Immature natural killer cell (primary cell): ENCODE measurements around the gene TMEM235. TPM values are rescaled to one million over a fixed set of nuclear protein-coding genes. Genes with fewer than 3 reads are reported as not detected.

ENCODE experiments used
- DNase-seq, 3 donors: peaks; one replicate each; pipeline ENCODE4 v3.0.0; 2022; ENCODE audit warnings: mixed read lengths in 1 of 3
- H3K27ac Mint-ChIP-seq, 6 donors: one replicate each; pipeline ENCODE4 v1.8.0; 2020; ENCODE audit warnings: mixed read lengths in 6 of 6, mild to moderate bottlenecking in 5 of 6, inconsistent platforms in 4 of 6, moderate library complexity in 3 of 6
- H3K27me3 Mint-ChIP-seq, 3 donors: one replicate each; pipeline ENCODE4 v1.8.0; 2020 to 2021; ENCODE audit warnings: low read depth in 3 of 3, mild to moderate bottlenecking in 3 of 3, mixed read lengths in 3 of 3, moderate library complexity in 3 of 3, inconsistent platforms in 1 of 3
- H3K36me3 Mint-ChIP-seq, 3 donors: one replicate each; pipeline ENCODE4 v1.8.0; 2020; ENCODE audit warnings: mixed read lengths in 3 of 3, inconsistent platforms in 2 of 3, mild to moderate bottlenecking in 2 of 3
- H3K4me1 Mint-ChIP-seq, 2 donors: one replicate each; pipeline ENCODE4 v1.8.0; 2020; ENCODE audit warnings: inconsistent platforms in 2 of 2, mild to moderate bottlenecking in 2 of 2, mixed read lengths in 2 of 2, moderate library complexity in 1 of 2
- H3K4me3 Mint-ChIP-seq, 5 donors: one replicate each; pipeline ENCODE4 v1.8.0; 2020; ENCODE audit warnings: mild to moderate bottlenecking in 5 of 5, mixed read lengths in 5 of 5, inconsistent platforms in 3 of 5, moderate library complexity in 3 of 5
- H3K9me3 Mint-ChIP-seq, 6 donors: one replicate each; pipeline ENCODE4 v1.8.0; 2020; ENCODE audit warnings: mild to moderate bottlenecking in 6 of 6, mixed read lengths in 6 of 6, inconsistent platforms in 4 of 6, moderate library complexity in 3 of 6
- polyA plus RNA-seq, 3 donors: library from polyadenylated mRNA; unstranded; fragments of 300-500 nt; fragmentation: Illumina TruSeq; gene quantifications; one replicate each; pipeline ENCODE4 v1.2.3, GENCODE V29; 2021

The TMEM235 gene
- polyA plus RNA-seq, 3 donors from 2014 or later = not detected

- H3K9me3 Mint-ChIP-seq = no peaks in the 10 kb centered on the region
- H3K4me3 Mint-ChIP-seq = no peak overlapping the region
- H3K36me3 Mint-ChIP-seq = no peaks in the 10 kb centered on the region
- no peak overlapping the region for H3K27ac Mint-ChIP-seq
- H3K4me1 Mint-ChIP-seq = no peaks in the 10 kb centered on the region
- peaks cover under 1 to 5% (median 4%) of the 10 kb centered on the region in 3 donors for H3K27me3 Mint-ChIP-seq
- DNase-seq = no peak
These were observed 40.2 kb downstream of the TMEM235 start for GRCh38 chr17:78271419-78272170.

- no peak overlapping the region for H3K27ac Mint-ChIP-seq
- H3K4me1 Mint-ChIP-seq = no peaks in the 10 kb centered on the region
- H3K4me3 Mint-ChIP-seq = no peak overlapping the region
- DNase-seq = no peak
- H3K36me3 Mint-ChIP-seq = no peaks in the 10 kb centered on the region
- no peaks in the 10 kb centered on the region for H3K9me3 Mint-ChIP-seq
- peaks cover 0 to 5% (median 4%) of the 10 kb centered on the region in 3 donors for H3K27me3 Mint-ChIP-seq
These were observed 40.9 kb downstream of the TMEM235 start for GRCh38 chr17:78272181-78272913.

- Mint-ChIP-seq H3K27me3 (peaks cover 0 to 5% (median 4%) of the 10 kb centered on the region in 3 donors), H3K4me3 (no peak overlapping the region), H3K27ac (no peak overlapping the region), H3K36me3 (no peaks in the 10 kb centered on the region), H3K9me3 (no peaks in the 10 kb centered on the region), H3K4me1 (no peaks in the 10 kb centered on the region)
- DNase-seq = no peak
These were observed 41.5 kb downstream of the TMEM235 start for GRCh38 chr17:78272914-78273258.

GRCh38 chr17:78273813-78274212 lies 42.4 kb downstream of the TMEM235 start:
- no peak overlapping the region for H3K4me3 Mint-ChIP-seq
- H3K36me3 Mint-ChIP-seq = no peaks in the 10 kb centered on the region
- H3K27me3 Mint-ChIP-seq = peaks cover 0 to 5% (median 4%) of the 10 kb centered on the region in 3 donors
- no peak overlapping the region for H3K27ac Mint-ChIP-seq
- no peaks in the 10 kb centered on the region for H3K4me1 Mint-ChIP-seq
- no peaks in the 10 kb centered on the region for H3K9me3 Mint-ChIP-seq
- DNase-seq = no peak

- Mint-ChIP-seq H3K4me3 (no peak overlapping the region), H3K27ac (no peak overlapping the region), H3K36me3 (no peaks in the 10 kb centered on the region), H3K27me3 (peaks cover 0 to 7% (median 5%) of the 10 kb centered on the region in 3 donors), H3K4me1 (no peaks in the 10 kb centered on the region), H3K9me3 (no peaks in the 10 kb centered on the region)
- no peak for DNase-seq
These were observed 43.9 kb downstream of the TMEM235 start for GRCh38 chr17:78275355-78275754.

- DNase-seq = no peak
- peaks cover 0 to 7% (median 3%) of the 10 kb centered on the region in 3 donors for H3K27me3 Mint-ChIP-seq
- H3K9me3 Mint-ChIP-seq = no peaks in the 10 kb centered on the region
- no peak overlapping the region for H3K27ac Mint-ChIP-seq
- no peaks in the 10 kb centered on the region for H3K36me3 Mint-ChIP-seq
- no peak overlapping the region for H3K4me3 Mint-ChIP-seq
- H3K4me1 Mint-ChIP-seq = no peaks in the 10 kb centered on the region
These were observed 44.9 kb downstream of the TMEM235 start for GRCh38 chr17:78276098-78276887.

GRCh38 chr17:78278139-78278741 lies 46.8 kb downstream of the TMEM235 start:
- Mint-ChIP-seq H3K9me3 (no peaks in the 10 kb centered on the region), H3K27me3 (peaks cover 2 to 7% (median 2%) of the 10 kb centered on the region in 3 donors), H3K36me3 (no peaks in the 10 kb centered on the region), H3K4me3 (no peak overlapping the region), H3K27ac (no peak overlapping the region), H3K4me1 (no peaks in the 10 kb centered on the region)
- no peak for DNase-seq

- no peaks in the 10 kb centered on the region for H3K4me1 Mint-ChIP-seq
- no peak for DNase-seq
- no peak overlapping the region for H3K27ac Mint-ChIP-seq
- no peak overlapping the region for H3K4me3 Mint-ChIP-seq
- H3K9me3 Mint-ChIP-seq = no peaks in the 10 kb centered on the region
- no peaks in the 10 kb centered on the region for H3K36me3 Mint-ChIP-seq
- H3K27me3 Mint-ChIP-seq = peaks cover 2 to 7% (median 2%) of the 10 kb centered on the region in 3 donors
These were observed 48.0 kb downstream of the TMEM235 start for GRCh38 chr17:78279360-78279990.

GRCh38 chr17:78281249-78281845 lies 49.9 kb downstream of the TMEM235 start:
- Mint-ChIP-seq H3K36me3 (no peaks in the 10 kb centered on the region), H3K27me3 (peaks cover 1 to 3% (median 2%) of the 10 kb centered on the region in 3 donors), H3K4me3 (no peak overlapping the region), H3K4me1 (no peaks in the 10 kb centered on the region), H3K27ac (no peak overlapping the region), H3K9me3 (no peaks in the 10 kb centered on the region)
- no peak for DNase-seq

- DNase-seq = no peak
- Mint-ChIP-seq H3K4me1 (no peaks in the 10 kb centered on the region), H3K27me3 (peaks cover 0 to 3% (median 2%) of the 10 kb centered on the region in 3 donors), H3K36me3 (no peaks in the 10 kb centered on the region), H3K9me3 (no peaks in the 10 kb centered on the region), H3K4me3 (no peak overlapping the region), H3K27ac (no peak overlapping the region)
These were observed 52.7 kb downstream of the TMEM235 start for GRCh38 chr17:78284146-78284545.

- Mint-ChIP-seq H3K4me3 (no peak overlapping the region), H3K9me3 (no peaks in the 10 kb centered on the region), H3K27ac (no peak overlapping the region), H3K4me1 (no peaks in the 10 kb centered on the region), H3K36me3 (no peaks in the 10 kb centered on the region), H3K27me3 (no peaks in the 10 kb centered on the region)
- DNase-seq = no peak
These were observed 57.6 kb downstream of the TMEM235 start for GRCh38 chr17:78289004-78289403.

GRCh38 chr17:78289802-78290363 lies 58.5 kb downstream of the TMEM235 start:
- DNase-seq = peak; percentile 50 to 64 (median 56)
- Mint-ChIP-seq H3K27ac (no peak overlapping the region), H3K9me3 (no peaks in the 10 kb centered on the region), H3K36me3 (no peaks in the 10 kb centered on the region), H3K4me3 (no peak overlapping the region), H3K4me1 (no peaks in the 10 kb centered on the region), H3K27me3 (no peaks in the 10 kb centered on the region)
